AG04450 (cell line): ENCODE data around the gene GNA14. TPM values are rescaled to one million over a fixed set of nuclear protein-coding genes. Genes with fewer than 3 reads are reported as not detected.
"Not testable (repeated sequence)": the region's sequence is repeated elsewhere in the genome, so short reads cannot be mapped to it uniquely, and the experiment has no call there.

Source experiments
- CTCF ChIA-PET: fragments of 300-600, 350-600 bp; formaldehyde crosslinking; extraction: SDS; loops from one replicate; lab custom pipeline; 2022; ENCODE audit warnings: antibody characterized with exemption, inconsistent platforms; lab: Charles Lee
- POLR2A ChIA-PET: fragments of 350-600 bp; formaldehyde crosslinking; extraction: SDS; loops from one replicate; lab custom pipeline; 2021; ENCODE audit warnings: antibody characterized with exemption, inconsistent platforms; lab: Yijun Ruan, JAX
- DNase-seq: peaks from one replicate; pipeline ENCODE4 v3.0.0-alpha.2; 2011; ENCODE audit warnings: low read depth, low spot score
- H3K27ac ChIP-seq: one replicate; pipeline ENCODE4 v1.5.1; 2012; ENCODE audit warnings: low read depth, low read length, control low read depth
- H3K27me3 ChIP-seq: one replicate; pipeline ENCODE4 v1.6.0; 2012; ENCODE audit warnings: low read length; ENCODE audit not compliant: control insufficient read depth, insufficient read depth
- H3K4me3 ChIP-seq: 2 replicates; pipeline ENCODE4 v1.5.1; 2011; ENCODE audit warnings: mild to moderate bottlenecking, low read depth, low read length, control low read depth
- H3K9me3 ChIP-seq: 2 replicates; pipeline ENCODE4 v1.5.1; 2012; ENCODE audit warnings: low read length; ENCODE audit not compliant: control insufficient read depth, insufficient read depth
- CTCF ChIP-seq: IDR thresholded peaks from 2 replicates; pipeline ENCODE4 v1.5.1; 2011; ENCODE audit warnings: low read depth, low read length, control low read depth, inconsistent platforms
- polyA minus RNA-seq: library from RNA; depleted of rRNA, polyadenylated mRNA; stranded (reverse); fragments of >200 nt; gene quantifications from 2 replicates; pipeline ENCODE4 v1.2.3, GENCODE V29; 2011; rRNA and poly(A)+ RNA removed
- polyA plus RNA-seq: library from polyadenylated mRNA; depleted of rRNA; stranded (reverse); fragments of >200 nt; gene quantifications from 2 replicates; pipeline ENCODE4 v1.2.3, GENCODE V29; 2011; rRNA removed

The GNA14 gene
- polyA plus RNA-seq (0.10 and 0.11 TPM in 2 replicates), polyA minus RNA-seq (0.09 and 0.13 TPM in 2 replicates)

GRCh38 chr9:77648234-77649108 lies at the start of gene GNA14:
Gene GNA14, minus strand, starts transcription at chr9:77648322. Its CDS starts 529 bp downstream, at chr9:77647793.
- Histone ChIP-seq H3K4me3 (peak within 1 kb of the TSS; percentile 41), H3K27ac (no peak within 1 kb of the TSS), H3K9me3 (peaks cover 8% of the 10 kb centered on the region; the same call in 1 of the 2 replicates), H3K27me3 (peaks cover 44% of the 10 kb centered on the region)
- TF ChIP-seq CTCF = no peak
- ChIA-PET POLR2A (no interaction called here), CTCF (interaction anchor here (1.2 to 2.5 kb wide), 3 partner anchors 10 to 191 kb away, joined by 3 to 8 read pairs (median 3); no protein-coding TSS in a partner anchor)
- DNase-seq = no peak

- ChIA-PET POLR2A (no interaction called here), CTCF (no interaction called here)
- Histone ChIP-seq H3K27me3 (no peaks in the 10 kb centered on the region), H3K9me3 (no peaks in the 10 kb centered on the region), H3K4me3 (no peak overlapping the region), H3K27ac (no peak overlapping the region)
- TF ChIP-seq CTCF = no peak
- DNase-seq = no peak
Observed at GRCh38 chr9:77697238-77697984, 49.3 kb upstream of the GNA14 start.

- CTCF ChIA-PET, H3K27me3 ChIP-seq, H3K27ac ChIP-seq, H3K4me3 ChIP-seq, H3K9me3 ChIP-seq, DNase-seq, POLR2A ChIA-PET: not testable (repeated sequence)
Observed at GRCh38 chr9:77690723-77691122, 42.6 kb upstream of the GNA14 start.

- POLR2A ChIA-PET = interaction anchor here (0.6 kb wide), 1 partner anchor 29 kb away, joined by 4 read pairs; no protein-coding TSS in a partner anchor
- CTCF ChIA-PET, H3K4me3 ChIP-seq, DNase-seq, H3K9me3 ChIP-seq, H3K27ac ChIP-seq, H3K27me3 ChIP-seq: not testable (repeated sequence)
Observed at GRCh38 chr9:77690119-77690518, 42.0 kb upstream of the GNA14 start.

- H3K4me3 ChIP-seq, H3K27ac ChIP-seq, H3K9me3 ChIP-seq, POLR2A ChIA-PET, CTCF ChIA-PET, H3K27me3 ChIP-seq, DNase-seq: not testable (repeated sequence)
Observed at GRCh38 chr9:77687737-77688136, 39.6 kb upstream of the GNA14 start.

GRCh38 chr9:77680581-77680980 lies 32.5 kb upstream of the GNA14 start:
- H3K27ac ChIP-seq = no peak overlapping the region
- TF ChIP-seq CTCF = no peak
- no peaks in the 10 kb centered on the region for H3K27me3 ChIP-seq
- no peak for DNase-seq
- no peaks in the 10 kb centered on the region for H3K9me3 ChIP-seq
- ChIA-PET POLR2A (no interaction called here), CTCF (interaction anchor here (1.3 kb wide), 1 partner anchor 246 kb away, joined by 4 read pairs; no protein-coding TSS in a partner anchor)
- no peak overlapping the region for H3K4me3 ChIP-seq
